PC-3 (cell line): Measurements from ENCODE around the gene EARS2. TPM values are rescaled to one million over a fixed set of nuclear protein-coding genes. Genes with fewer than 3 reads are reported as not detected.

Source experiments
- ATAC-seq: fragments of 200-7000 bp; cut with Tn5 transposase; 2 replicates; pipeline ENCODE4 v1.9.1; 2020; ENCODE audit warnings: mild to moderate bottlenecking, moderate library complexity
- BruUV-seq: library from RNA; stranded (reverse); fragments of 400-500 nt; replicated peaks from 2 replicates; lab custom pipeline; 2021; lab: Mats Ljungman, UMichigan
- CTCF ChIA-PET: fragments of 300-600 bp; sonication (Branson Sonifier 250); formaldehyde crosslinking; loops from one replicate; lab custom pipeline; 2022; ENCODE audit warnings: antibody characterized with exemption; lab: Charles Lee
- POLR2A ChIA-PET: fragments of 300-600 bp; sonication (Branson Sonifier 250); formaldehyde crosslinking; loops from one replicate; lab custom pipeline; 2022; ENCODE audit warnings: antibody characterized with exemption; ENCODE audit not compliant: unreplicated experiment; lab: Charles Lee
- DNase-seq: peaks from one replicate; pipeline ENCODE4 v3.0.0-alpha.2; 2015
- H2AFZ ChIP-seq: fragments of 300-600 bp; sonication (generic); 2 replicates; pipeline ENCODE4 v1.6.0; 2016; ENCODE audit warnings: antibody characterized with exemption, low read length
- H3F3A ChIP-seq: fragments of 300-600 bp; sonication (generic); one replicate; pipeline ENCODE4 v1.6.0; 2017; ENCODE audit warnings: antibody characterized with exemption, low read length, control low read depth, mild to moderate bottlenecking; ENCODE audit not compliant: unreplicated experiment
- H3K27ac ChIP-seq: fragments of 300-600 bp; sonication (generic); 2 replicates; pipeline ENCODE4 v1.5.1; 2016; ENCODE audit warnings: mild to moderate bottlenecking, low read length
- H3K27me3 ChIP-seq: fragments of 300-600 bp; sonication (generic); 2 replicates; pipeline ENCODE4 v1.6.1; 2016; ENCODE audit warnings: low read length, mixed read lengths
- H3K36me3 ChIP-seq: fragments of 300-600 bp; sonication (generic); 2 replicates; pipeline ENCODE4 v1.6.1; 2016; ENCODE audit warnings: low read depth, mixed run types, low read length, mixed read lengths
- H3K4me1 ChIP-seq: fragments of 300-600 bp; sonication (generic); 2 replicates; pipeline ENCODE4 v1.5.1; 2016; ENCODE audit warnings: low read length; ENCODE audit not compliant: insufficient read depth
- H3K4me2 ChIP-seq: fragments of 300-600 bp; sonication (generic); 2 replicates; pipeline ENCODE4 v1.6.0; 2016; ENCODE audit warnings: low read length
- H3K4me3 ChIP-seq: fragments of 300-600 bp; sonication (generic); 2 replicates; pipeline ENCODE4 v1.5.1; 2016; ENCODE audit warnings: mild to moderate bottlenecking, low read length, mixed read lengths
- H3K79me2 ChIP-seq: fragments of 300-600 bp; sonication (generic); 2 replicates; pipeline ENCODE4 v1.6.1; 2017; ENCODE audit warnings: low read length, mixed read lengths
- H3K9ac ChIP-seq: fragments of 300-600 bp; sonication (generic); 2 replicates; pipeline ENCODE4 v1.6.0; 2016; ENCODE audit warnings: mild to moderate bottlenecking, low read length
- H3K9me2 ChIP-seq: fragments of 300-600 bp; sonication (generic); replicated peaks from 2 replicates; pipeline ENCODE4 v1.6.1; 2016; ENCODE audit warnings: mixed run types, low read length, mixed read lengths
- H3K9me3 ChIP-seq: fragments of 300-600 bp; sonication (generic); 2 replicates; pipeline ENCODE4 v1.6.1; 2016; ENCODE audit warnings: low read length, mixed read lengths
- H4K20me1 ChIP-seq: fragments of 300-600 bp; sonication (generic); 2 replicates; pipeline ENCODE4 v1.6.1; 2016; ENCODE audit warnings: low read length, mixed read lengths
- CTCF ChIP-seq: fragments of 300-600 bp; sonication (generic); conservative IDR thresholded peaks from 2 replicates; pipeline ENCODE4 v1.5.1; 2017; ENCODE audit warnings: antibody characterized with exemption, low read depth, mild to moderate bottlenecking, low read length
- EZH2 ChIP-seq: fragments of 300-600 bp; sonication (generic); IDR thresholded peaks from one replicate; pipeline ENCODE4 v1.6.1; 2017; ENCODE audit warnings: antibody characterized with exemption, mild to moderate bottlenecking, low read length; ENCODE audit not compliant: unreplicated experiment
- EZH2phosphoT487 ChIP-seq: fragments of 300-600 bp; sonication (generic); IDR thresholded peaks from 2 replicates; pipeline ENCODE4 v1.6.1; 2018; ENCODE audit warnings: mild to moderate bottlenecking, antibody characterized with exemption, low read length, borderline replicate concordance
- intact Hi-C: fragments of 100-400 bp; cut with micrococcal nuclease; formaldehyde crosslinking; loops from 2 replicates; pipeline ENCODE4 v1.9.0; 2023
- total RNA-seq: library from RNA; depleted of rRNA; stranded (reverse); fragments of >200 nt; gene quantifications from 2 replicates; pipeline ENCODE4 v1.2.3, GENCODE V29; 2014

The EARS2 gene
- total RNA-seq, 1 experiment from 2014 or later: 23.7 TPM

GRCh38 chr16:23552161-23552560 is 5.0 kb downstream of the EARS2 start:
- intact Hi-C loops: no loop called here
- ATAC-seq: no peak
- H3K4me1 ChIP-seq: peaks cover 5% of the 10 kb centered on the region; the same call in 1 of the 2 replicates
- no peak for TF ChIP-seq EZH2phosphoT487
- TF ChIP-seq EZH2: no peak
- no peak for TF ChIP-seq CTCF
- H3K27ac ChIP-seq: no peak overlapping the region
- ChIA-PET CTCF (no interaction called here), POLR2A (no interaction called here)
- H3K9me3 ChIP-seq: no peaks in the 10 kb centered on the region
- DNase-seq: no peak
- no peak overlapping the region for H3K4me2 ChIP-seq
- H4K20me1 ChIP-seq: no peaks in the 10 kb centered on the region
- no peaks in the 10 kb centered on the region for H3K9me2 ChIP-seq
- no peaks in the 10 kb centered on the region for H3F3A ChIP-seq
- peaks cover 3% of the 10 kb centered on the region; the same call in 1 of the 2 replicates for H3K36me3 ChIP-seq
- no peak overlapping the region for H3K9ac ChIP-seq
- H3K27me3 ChIP-seq: no peaks in the 10 kb centered on the region
- H3K4me3 ChIP-seq: no peak overlapping the region
- H3K79me2 ChIP-seq: peaks cover 5% of the 10 kb centered on the region
- no peak overlapping the region for H2AFZ ChIP-seq
- no TSS peak for BruUV-seq

DNA sequence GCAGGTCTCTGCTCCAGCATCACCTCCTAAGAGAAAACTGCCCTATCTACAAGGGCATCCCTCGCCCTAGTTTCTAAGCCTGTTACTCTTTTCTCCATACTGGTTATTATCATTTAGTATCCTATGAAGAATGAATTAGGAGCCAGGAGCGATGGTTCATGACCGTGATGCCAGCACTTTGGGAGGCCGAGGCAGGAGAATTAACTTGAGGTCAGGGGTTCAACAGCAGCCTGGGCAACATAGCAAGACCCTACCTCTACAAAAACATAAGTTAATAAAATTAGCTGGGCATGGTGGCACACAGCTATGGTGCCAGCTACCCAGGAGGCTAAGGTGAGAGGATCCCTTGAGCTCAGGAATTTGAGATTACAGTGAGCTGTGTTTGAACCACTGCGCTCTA is 7.2 kb downstream of the EARS2 start:
- BruUV-seq: no TSS peak
- intact Hi-C loops: loop anchor here (10.0 kb wide), 1 partner anchor 85 kb away; no protein-coding TSS in a partner anchor

More for the DNA sequence above, 7.2 kb downstream of the EARS2 start:
- no peak overlapping the region for H3K4me2 ChIP-seq
- H3K79me2 ChIP-seq: no peaks in the 10 kb centered on the region
- no peaks in the 10 kb centered on the region for H3K27me3 ChIP-seq
- no peaks in the 10 kb centered on the region for H3K4me1 ChIP-seq
- TF ChIP-seq EZH2phosphoT487 (no peak), EZH2 (no peak), CTCF (no peak)
- no peaks in the 10 kb centered on the region for H4K20me1 ChIP-seq
- CTCF ChIA-PET: no interaction called here
- H3K9me3 ChIP-seq: no peaks in the 10 kb centered on the region
- H3K9ac ChIP-seq: no peak overlapping the region
- H3K27ac ChIP-seq: no peak overlapping the region
- POLR2A ChIA-PET: no interaction called here
- no peaks in the 10 kb centered on the region for H3F3A ChIP-seq
- ATAC-seq (no peak), DNase-seq (no peak)
- no peaks in the 10 kb centered on the region for H3K9me2 ChIP-seq
- H3K36me3 ChIP-seq: peaks cover 3% of the 10 kb centered on the region; the same call in 1 of the 2 replicates
- H2AFZ ChIP-seq: no peak overlapping the region
- no peak overlapping the region for H3K4me3 ChIP-seq
